ENCODE measurements around the gene HEMGN. TPM values are rescaled to one million over a fixed set of nuclear protein-coding genes. Genes with fewer than 3 reads are reported as not detected.

HEMGN gene
- total and polyA plus RNA-seq, 2 of the 13 experiments (the other 11 are each of a cell fraction or from before 2014, with no cell fraction given), result not detected

DNA sequence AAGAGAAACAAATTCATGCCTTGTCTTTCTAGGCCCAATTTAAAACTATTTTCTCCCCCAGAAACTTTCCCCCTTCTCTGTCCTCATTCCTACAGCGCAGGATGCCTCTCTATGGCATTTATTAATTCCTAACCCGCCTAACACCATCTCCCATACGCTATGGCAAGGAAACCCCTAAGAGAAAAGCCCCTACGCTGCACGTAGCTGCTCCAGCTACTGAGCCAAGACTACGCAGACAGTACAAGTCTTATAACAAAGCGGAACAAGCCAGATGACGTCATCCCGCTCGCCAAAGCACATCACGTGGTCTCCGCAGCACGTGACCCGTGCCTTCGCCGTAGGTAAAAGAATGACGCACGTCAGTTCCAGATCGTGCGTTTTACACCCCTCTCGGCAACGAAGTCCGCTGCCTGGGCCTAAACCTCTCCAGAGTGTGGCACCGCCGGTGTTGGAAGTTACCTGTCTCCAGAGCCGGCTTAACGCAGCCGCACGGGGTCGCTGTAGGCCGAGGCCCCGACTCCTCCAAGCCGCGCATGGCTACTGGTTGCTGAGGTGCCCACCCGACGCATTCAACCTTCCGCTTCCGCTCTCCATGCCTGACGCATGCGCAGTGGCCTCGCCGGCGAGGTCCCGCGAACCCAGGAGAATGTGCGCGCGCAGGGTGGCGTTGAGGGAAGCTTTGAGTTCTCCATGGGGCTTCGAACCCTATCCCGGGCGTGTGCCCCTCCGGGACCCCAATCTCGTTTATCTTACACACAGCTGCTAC lies 15.8 kb downstream of the HEMGN start, which contains the start of gene TRMO (continued):
- TF ChIP-seq CBX1 (IDR thresholded peaks at IDR 0.05; ENCODE audit: low read depth) (peak; percentile 88), RELA (CRISPR knock-in tag; IDR thresholded peaks at IDR 0.05) (no peak), KLF11 (CRISPR knock-in tag; IDR thresholded peaks at IDR 0.05) (peak; percentile 86; the same call in 1 of the 2 replicates), ZFP36L2 (CRISPR knock-in tag; IDR thresholded peaks at IDR 0.05) (no peak; the same call in 1 of the 2 replicates), NPAS2 (CRISPR knock-in tag; IDR thresholded peaks at IDR 0.05; ENCODE audit: borderline replicate concordance) (no peak), NR2C2 (CRISPR knock-in tag; IDR thresholded peaks at IDR 0.05; ENCODE audit: borderline replicate concordance) (peak; percentile 91), GTF3A (CRISPR knock-in tag; conservative IDR thresholded peaks at IDR 0.05) (0 out of 2 replicates have a peak, but pooled peaks have one; percentile 41), ZNF207 (IDR thresholded peaks at IDR 0.05; ENCODE audit: borderline replicate concordance) (peak; percentile 36; the same call in 1 of the 2 replicates), EHMT2 (IDR thresholded peaks at IDR 0.05; ENCODE audit: borderline replicate concordance, low read depth, low read length) (no peak; the same call in 1 of the 2 replicates), MEIS1 (CRISPR knock-in tag; IDR thresholded peaks at IDR 0.05; ENCODE audit: borderline replicate concordance) (peak; percentile 91), ZNF782 (CRISPR knock-in tag; IDR thresholded peaks at IDR 0.05; ENCODE audit: borderline replicate concordance) (peak; percentile 90), DPF2 (CRISPR knock-in tag; IDR thresholded peaks at IDR 0.05; ENCODE audit: borderline replicate concordance, low read depth) (peak; percentile 41; the same call in 1 of the 2 replicates), ZNF20 (CRISPR knock-in tag; IDR thresholded peaks at IDR 0.05) (0 out of 2 replicates have a peak, but pooled peaks have one; percentile 81), NAIF1 (CRISPR knock-in tag; IDR thresholded peaks at IDR 0.05; ENCODE audit: borderline replicate concordance) (peak; percentile 71; the same call in 1 of the 2 replicates), SATB2 (CRISPR knock-in tag; IDR thresholded peaks at IDR 0.05) (peak; percentile 96), ZNF382 (CRISPR knock-in tag; IDR thresholded peaks at IDR 0.05; ENCODE audit: borderline replicate concordance) (no peak), NFYC (CRISPR knock-in tag; IDR thresholded peaks at IDR 0.05) (peak; percentile 59), SNAPC2 (CRISPR knock-in tag; IDR thresholded peaks at IDR 0.05) (no peak), ZNF34 (CRISPR knock-in tag; IDR thresholded peaks at IDR 0.05; ENCODE audit: borderline replicate concordance) (peak; percentile 60; the same call in 1 of the 2 replicates), ZNF230 (CRISPR knock-in tag; IDR thresholded peaks at IDR 0.05) (peak; percentile 98), ZNF441 (CRISPR knock-in tag; IDR thresholded peaks at IDR 0.05; ENCODE audit: borderline replicate concordance) (no peak), ZNF556 (CRISPR knock-in tag; IDR thresholded peaks at IDR 0.05; ENCODE audit: borderline replicate concordance) (peak; percentile 94), HNRNPK (IDR thresholded peaks at IDR 0.05; ENCODE audit: low read depth, low read length, poor library complexity, severe bottlenecking) (no peak)
- TF ChIP-seq, protein P1, sequence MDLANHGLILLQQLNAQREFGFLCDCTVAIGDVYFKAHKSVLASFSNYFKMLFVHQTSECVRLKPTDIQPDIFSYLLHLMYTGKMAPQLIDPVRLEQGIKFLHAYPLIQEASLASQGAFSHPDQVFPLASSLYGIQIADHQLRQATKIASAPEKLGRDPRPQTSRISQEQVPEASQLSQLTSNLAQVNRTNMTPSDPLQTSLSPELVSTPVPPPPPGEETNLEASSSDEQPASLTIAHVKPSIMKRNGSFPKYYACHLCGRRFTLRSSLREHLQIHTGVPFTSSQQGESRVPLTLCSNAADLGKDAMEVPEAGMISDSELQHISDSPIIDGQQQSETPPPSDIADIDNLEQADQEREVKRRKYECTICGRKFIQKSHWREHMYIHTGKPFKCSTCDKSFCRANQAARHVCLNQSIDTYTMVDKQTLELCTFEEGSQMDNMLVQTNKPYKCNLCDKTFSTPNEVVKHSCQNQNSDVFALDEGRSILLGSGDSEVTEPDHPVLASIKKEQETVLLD (CRISPR knock-in tag; IDR thresholded peaks at IDR 0.05; ENCODE audit: low read depth), result no peak; the same call in none of the 2 replicates
- TF ChIP-seq, protein P2, sequence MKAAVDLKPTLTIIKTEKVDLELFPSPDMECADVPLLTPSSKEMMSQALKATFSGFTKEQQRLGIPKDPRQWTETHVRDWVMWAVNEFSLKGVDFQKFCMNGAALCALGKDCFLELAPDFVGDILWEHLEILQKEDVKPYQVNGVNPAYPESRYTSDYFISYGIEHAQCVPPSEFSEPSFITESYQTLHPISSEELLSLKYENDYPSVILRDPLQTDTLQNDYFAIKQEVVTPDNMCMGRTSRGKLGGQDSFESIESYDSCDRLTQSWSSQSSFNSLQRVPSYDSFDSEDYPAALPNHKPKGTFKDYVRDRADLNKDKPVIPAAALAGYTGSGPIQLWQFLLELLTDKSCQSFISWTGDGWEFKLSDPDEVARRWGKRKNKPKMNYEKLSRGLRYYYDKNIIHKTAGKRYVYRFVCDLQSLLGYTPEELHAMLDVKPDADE (CRISPR knock-in tag; IDR thresholded peaks at IDR 0.05), result 0 out of 2 replicates have a peak, but pooled peaks have one; percentile 34
- TF ChIP-seq, protein P3, sequence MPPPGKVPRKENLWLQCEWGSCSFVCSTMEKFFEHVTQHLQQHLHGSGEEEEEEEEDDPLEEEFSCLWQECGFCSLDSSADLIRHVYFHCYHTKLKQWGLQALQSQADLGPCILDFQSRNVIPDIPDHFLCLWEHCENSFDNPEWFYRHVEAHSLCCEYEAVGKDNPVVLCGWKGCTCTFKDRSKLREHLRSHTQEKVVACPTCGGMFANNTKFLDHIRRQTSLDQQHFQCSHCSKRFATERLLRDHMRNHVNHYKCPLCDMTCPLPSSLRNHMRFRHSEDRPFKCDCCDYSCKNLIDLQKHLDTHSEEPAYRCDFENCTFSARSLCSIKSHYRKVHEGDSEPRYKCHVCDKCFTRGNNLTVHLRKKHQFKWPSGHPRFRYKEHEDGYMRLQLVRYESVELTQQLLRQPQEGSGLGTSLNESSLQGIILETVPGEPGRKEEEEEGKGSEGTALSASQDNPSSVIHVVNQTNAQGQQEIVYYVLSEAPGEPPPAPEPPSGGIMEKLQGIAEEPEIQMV (CRISPR knock-in tag; IDR thresholded peaks at IDR 0.05; ENCODE audit: low read depth), result peak; percentile 94
